T-helper 17 cell (primary cell): ENCODE results near the gene FKBP8. TPM values are rescaled to one million over a fixed set of nuclear protein-coding genes. Genes with fewer than 3 reads are reported as not detected.
"Not testable (repeated sequence)": the region's sequence is repeated elsewhere in the genome, so short reads cannot be mapped to it uniquely, and the experiment has no call there.

Experiments
- ATAC-seq: fragments of 150-1000 bp; cut with Tn5 transposase; 2 replicates; pipeline ENCODE4 v1.10.0; 2021; ENCODE audit warnings: mild to moderate bottlenecking, moderate library complexity
- DNase-seq, 3 donors: peaks; one replicate each; pipeline versions ENCODE4 v3.0.0 to v3.0.0-alpha.2; 2020 to 2021
- H3K9me3 ChIP-seq: one replicate; pipeline ENCODE4 v1.7.0; 2013; ENCODE audit warnings: low read length, mild to moderate bottlenecking; ENCODE audit not compliant: control insufficient read depth, poor library complexity, severe bottlenecking
- H3K27ac Mint-ChIP-seq: one replicate; pipeline ENCODE4 v1.8.0; 2022; ENCODE audit warnings: mild to moderate bottlenecking, moderate library complexity, mixed read lengths
- H3K27me3 Mint-ChIP-seq: one replicate; pipeline ENCODE4 v1.8.0; 2022; ENCODE audit warnings: mixed read lengths
- H3K36me3 Mint-ChIP-seq: one replicate; pipeline ENCODE4 v1.8.0; 2022; ENCODE audit warnings: low read depth, mixed read lengths
- H3K4me1 Mint-ChIP-seq: one replicate; pipeline ENCODE4 v1.8.0; 2022; ENCODE audit warnings: mild to moderate bottlenecking, mixed read lengths
- H3K4me3 Mint-ChIP-seq: one replicate; pipeline ENCODE4 v1.8.0; 2022; ENCODE audit warnings: mild to moderate bottlenecking, moderate library complexity, mixed read lengths
- total RNA-seq, 4 donors: library from RNA in 2 of 4; stranded (reverse) in 2 of 4; gene quantifications; one replicate each; pipeline ENCODE4 v1.2.3 and lab custom pipeline; 2022 to 2026

The FKBP8 gene
- total RNA-seq, 2 donors from 2014 or later: 149 to 186 TPM

DNA sequence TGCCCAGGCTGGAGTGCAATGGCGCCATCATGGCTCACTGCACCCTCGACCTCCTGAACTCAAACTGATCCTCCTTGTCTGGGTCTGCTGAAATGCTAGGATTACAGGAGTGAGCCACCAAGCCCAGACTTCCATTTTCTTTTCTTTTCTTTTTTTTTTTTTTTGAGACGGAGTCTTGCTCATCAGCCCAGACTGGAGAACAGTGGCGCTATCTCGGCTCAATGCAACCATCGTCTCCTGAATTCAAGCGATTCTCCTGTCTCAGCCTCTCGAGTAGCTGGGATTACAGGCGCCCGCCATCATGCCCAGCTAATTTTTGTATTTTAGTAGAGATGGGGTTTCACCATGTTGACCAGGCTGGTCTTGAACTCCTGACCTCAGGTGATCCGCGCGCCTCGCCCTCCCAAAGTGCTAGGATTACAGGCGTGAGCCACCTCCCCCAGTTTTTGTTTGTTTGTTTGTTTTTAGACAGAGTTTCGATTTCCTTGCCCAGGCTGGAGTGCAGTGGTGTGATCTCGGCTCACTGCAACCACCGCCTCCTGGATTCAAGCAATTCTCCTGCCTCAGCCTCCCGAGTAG is 20.4 kb downstream of the FKBP8 start:
- peak overlapping the region; percentile 28 for H3K4me3 Mint-ChIP-seq
- not testable (repeated sequence) for H3K27me3 Mint-ChIP-seq, ATAC-seq, H3K36me3 Mint-ChIP-seq, H3K9me3 ChIP-seq, DNase-seq
- peaks cover 19% of the 10 kb centered on the region for H3K4me1 Mint-ChIP-seq
- peak overlapping the region; percentile 95 for H3K27ac Mint-ChIP-seq

DNA sequence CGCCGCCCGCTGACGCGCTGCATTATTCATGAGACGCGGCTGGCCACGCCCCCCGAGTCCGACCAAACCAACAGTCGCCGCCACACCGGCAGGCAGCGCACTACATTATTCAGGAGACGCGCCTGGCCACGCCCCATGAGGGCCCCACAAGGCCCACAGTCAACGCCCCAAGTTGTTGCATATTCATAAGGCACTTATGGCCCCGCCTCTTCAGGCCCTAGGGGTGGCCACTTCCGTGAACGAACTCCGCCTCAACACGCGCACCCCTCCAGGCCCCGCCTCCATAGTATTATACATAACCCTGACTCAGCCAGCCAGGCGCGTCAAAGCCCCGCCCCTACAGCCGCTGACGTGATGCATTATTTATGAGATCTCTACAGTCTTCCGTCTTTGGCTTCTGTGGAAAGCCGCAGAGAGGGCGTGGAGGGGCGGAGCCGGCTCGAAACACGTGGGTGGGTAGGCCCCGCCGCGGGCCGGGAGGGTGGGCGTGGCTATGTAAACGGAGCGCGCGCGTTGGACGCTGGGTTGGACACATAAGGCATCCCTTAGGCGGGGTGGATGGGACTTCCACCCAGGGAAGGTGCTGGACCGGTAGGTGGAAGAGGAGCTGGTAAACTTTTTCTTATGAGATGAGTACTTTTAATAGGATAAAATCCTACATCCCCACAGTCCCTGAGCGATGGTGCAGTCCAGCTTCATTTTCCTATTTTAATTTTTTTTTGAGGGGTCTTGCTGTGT is 21.1 kb downstream of the FKBP8 start:
- Mint-ChIP-seq H3K36me3 (no peaks in the 10 kb centered on the region), H3K4me3 (peak overlapping the region; percentile 99), H3K27ac (peak overlapping the region; percentile 95), H3K4me1 (peaks cover 22% of the 10 kb centered on the region), H3K27me3 (no peaks in the 10 kb centered on the region)
- ATAC-seq (peak; percentile 89), DNase-seq (peak; percentile 100)
- H3K9me3 ChIP-seq: no peaks in the 10 kb centered on the region

DNA sequence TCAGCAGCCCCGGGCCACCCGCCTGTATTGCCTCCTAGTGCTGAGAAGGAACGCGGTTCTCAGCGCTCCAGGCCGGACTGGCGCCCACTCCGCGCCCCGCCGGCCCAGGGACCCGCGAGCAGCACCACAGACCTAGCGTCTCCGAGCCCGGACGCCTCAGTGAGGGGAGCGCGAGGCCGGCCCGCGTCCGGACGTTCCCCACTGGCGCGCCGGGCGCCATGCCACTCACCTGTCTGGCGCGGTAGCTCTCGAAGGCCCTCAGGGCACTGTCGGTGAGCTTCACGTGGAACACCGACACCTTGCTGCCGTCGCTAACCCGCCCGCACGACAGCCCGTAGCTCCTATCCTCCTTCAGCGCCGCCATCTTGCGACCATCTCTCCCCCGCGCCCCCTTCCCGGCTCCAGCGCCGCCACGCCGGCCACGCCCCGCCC is 21.7 kb downstream of the FKBP8 start, which contains the start of gene ELL:
ELL (minus strand) TSS at position 379 of the 432 bp plus-strand sequence; CDS start at position 364, 15 bp downstream.
- Mint-ChIP-seq H3K4me1 (peaks cover 25% of the 10 kb centered on the region), H3K36me3 (no peaks in the 10 kb centered on the region), H3K27ac (peak within 1 kb of the TSS; percentile 95), H3K4me3 (peak within 1 kb of the TSS; percentile 99), H3K27me3 (no peaks in the 10 kb centered on the region)
- ATAC-seq: no peak
- H3K9me3 ChIP-seq: no peaks in the 10 kb centered on the region
- DNase-seq: no peak

DNA sequence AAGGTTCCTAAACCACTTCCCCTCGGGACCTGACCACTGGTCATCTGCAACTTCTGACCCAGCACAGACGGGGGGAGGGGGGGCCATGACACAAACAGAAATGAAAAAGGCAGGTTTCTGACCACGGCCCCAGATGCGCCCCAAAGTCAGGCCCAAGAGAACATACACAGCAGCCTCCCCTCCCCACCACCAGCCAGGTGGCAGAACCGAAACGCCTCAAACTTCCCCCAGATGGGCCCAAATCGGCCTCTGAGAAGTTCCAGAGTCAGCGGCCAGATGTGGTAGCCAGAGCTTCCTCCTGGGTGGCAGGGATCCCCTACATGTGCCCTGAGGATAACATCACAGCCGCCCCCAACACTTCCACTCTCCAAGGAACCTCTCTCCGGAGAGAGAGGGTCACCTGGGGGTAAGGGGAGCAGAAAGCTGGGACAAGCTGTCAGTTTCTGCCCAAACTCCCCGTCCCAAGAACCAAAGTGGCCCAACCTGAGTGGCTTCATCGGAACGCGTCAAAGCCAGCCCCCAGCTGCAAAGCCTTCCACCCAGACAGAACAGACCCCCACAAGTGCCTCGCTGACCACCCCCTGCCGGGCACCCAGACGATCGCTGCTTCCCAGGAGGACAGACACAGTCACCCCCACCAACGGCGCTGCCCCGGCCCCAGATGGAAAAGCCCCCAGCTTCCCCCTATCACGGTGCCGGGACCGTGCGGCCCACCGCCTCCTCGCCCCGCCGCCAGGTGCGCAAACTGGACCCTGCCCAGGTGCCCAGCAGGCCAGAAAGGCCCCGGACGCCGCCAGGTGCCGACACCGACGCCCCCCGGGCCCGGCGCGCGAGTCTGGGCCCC is 22.3 kb downstream of the FKBP8 start:
- no peak for DNase-seq
- no peak for ATAC-seq
- no peaks in the 10 kb centered on the region for H3K27me3 Mint-ChIP-seq
- H3K36me3 Mint-ChIP-seq: no peaks in the 10 kb centered on the region
- peaks cover 31% of the 10 kb centered on the region for H3K4me1 Mint-ChIP-seq
- H3K9me3 ChIP-seq: no peaks in the 10 kb centered on the region
- H3K27ac Mint-ChIP-seq: peak overlapping the region; percentile 95
- H3K4me3 Mint-ChIP-seq: peak overlapping the region; percentile 99

DNA sequence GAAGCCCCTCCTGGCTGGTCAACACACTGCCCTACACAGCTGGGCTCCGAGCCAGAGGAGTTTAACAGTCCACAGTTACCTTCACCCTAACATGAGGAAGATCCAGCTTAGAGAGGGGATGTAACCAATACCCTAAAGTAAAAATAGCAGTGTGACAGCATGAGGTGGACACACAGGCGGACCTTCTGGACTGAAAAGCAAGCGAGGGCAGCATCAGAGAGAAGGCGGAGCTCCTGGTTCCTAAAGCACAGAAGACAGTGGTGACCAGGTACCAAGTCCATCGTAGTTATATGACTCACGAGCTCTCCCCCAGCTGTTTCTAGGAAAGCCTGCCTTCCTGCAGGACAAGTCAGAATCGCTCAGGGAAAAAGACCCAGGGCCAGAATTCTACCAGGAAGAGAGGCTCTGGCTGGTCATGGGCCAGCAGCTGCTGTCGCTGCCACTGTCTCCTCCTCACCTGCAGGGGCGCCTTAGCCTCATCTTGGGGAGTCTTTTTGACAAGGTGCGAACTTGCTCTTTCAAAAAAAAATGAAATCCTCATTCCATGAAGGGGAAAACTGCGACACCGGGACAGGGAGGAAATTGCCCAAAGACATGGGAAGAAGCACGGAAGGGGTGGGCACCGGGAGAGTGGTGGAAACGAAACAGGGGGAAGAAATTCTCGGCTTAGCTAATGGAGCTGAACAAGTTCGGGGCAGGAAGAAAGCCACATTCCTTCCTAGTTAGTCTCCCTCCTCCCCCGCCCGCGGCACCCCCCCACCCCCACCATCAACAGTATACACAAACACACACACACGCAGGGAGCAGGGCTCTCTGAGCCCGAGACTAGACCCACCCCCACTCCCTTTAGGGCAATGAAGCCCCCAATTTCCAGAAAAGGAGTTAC is 23.2 kb downstream of the FKBP8 start:
- Mint-ChIP-seq H3K4me3 (peak overlapping the region; percentile 99), H3K36me3 (no peaks in the 10 kb centered on the region), H3K27ac (peak overlapping the region; percentile 95), H3K27me3 (no peaks in the 10 kb centered on the region), H3K4me1 (peaks cover 32% of the 10 kb centered on the region)
- no peak for ATAC-seq
- no peaks in the 10 kb centered on the region for H3K9me3 ChIP-seq
- peak; percentile 34 to 48 (median 39) for DNase-seq

DNA sequence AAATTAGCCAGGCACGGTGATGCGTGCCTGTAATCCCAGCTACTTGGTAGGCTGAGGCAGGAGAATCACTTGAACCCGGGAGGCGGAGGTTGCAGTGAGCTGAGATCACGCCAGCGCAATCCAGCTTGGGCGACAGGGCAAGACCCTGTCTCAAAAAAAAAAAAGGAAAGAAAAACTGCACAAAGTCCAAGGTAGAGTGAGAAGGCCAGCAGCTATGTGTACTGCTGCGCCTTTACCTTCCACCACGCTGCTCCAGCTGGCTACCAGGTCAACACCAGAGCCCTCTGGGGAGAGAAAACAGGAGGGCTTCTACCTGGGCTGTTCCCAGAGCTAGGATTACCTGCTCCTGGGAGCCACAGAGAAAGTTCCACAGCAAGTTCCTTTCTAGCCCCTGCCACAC is 24.7 kb downstream of the FKBP8 start:
- ATAC-seq (no peak), DNase-seq (no peak)
- Mint-ChIP-seq H3K27ac (peak overlapping the region; percentile 39), H3K4me3 (no peak overlapping the region), H3K4me1 (peaks cover 40% of the 10 kb centered on the region), H3K27me3 (no peaks in the 10 kb centered on the region), H3K36me3 (no peaks in the 10 kb centered on the region)
- H3K9me3 ChIP-seq: no peaks in the 10 kb centered on the region

DNA sequence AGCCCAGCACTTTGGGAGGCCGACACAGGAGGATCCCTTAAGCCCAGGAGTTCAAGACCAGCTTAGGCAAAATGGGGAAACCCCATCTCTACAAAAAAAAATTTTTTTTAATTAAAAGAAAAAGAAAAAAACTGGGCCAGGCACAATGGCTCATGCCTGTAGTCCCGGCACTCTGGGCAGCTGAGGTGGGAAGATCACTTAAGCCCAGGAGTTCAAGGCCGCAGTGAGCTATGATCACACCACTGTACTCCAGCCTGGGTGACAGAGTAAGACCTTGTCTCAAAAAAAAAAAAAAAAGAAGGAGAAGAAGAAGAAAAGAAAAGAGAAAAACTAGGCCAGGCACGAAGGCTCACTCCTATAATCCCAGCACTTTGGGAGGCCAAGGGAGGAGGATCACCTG is 25.8 kb downstream of the FKBP8 start:
- Mint-ChIP-seq H3K4me1 (peaks cover 47% of the 10 kb centered on the region), H3K36me3 (no peaks in the 10 kb centered on the region)

DNA sequence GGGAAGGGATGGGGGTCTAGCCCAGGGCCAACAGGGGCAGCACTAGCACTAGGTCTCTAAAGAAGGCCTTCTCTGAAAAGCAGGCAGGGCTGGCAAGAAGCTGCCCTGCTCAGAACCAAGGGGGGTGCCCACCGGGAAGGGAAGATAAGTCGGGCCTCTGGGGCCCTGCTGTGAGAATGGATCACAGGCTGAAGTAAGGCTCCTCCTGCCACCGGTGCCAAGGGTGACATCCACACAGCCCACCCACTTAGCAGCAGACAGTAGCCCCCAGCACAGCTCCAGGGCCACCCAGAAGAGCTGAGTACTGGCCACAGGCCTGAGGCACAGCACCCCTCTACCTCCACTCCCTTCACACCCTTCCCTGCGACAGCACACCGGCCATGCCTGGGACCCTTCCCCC is 27.4 kb downstream of the FKBP8 start:
- DNase-seq (no peak), ATAC-seq (no peak)
- H3K4me1 Mint-ChIP-seq: peaks cover 47% of the 10 kb centered on the region
- no peaks in the 10 kb centered on the region for H3K27me3 Mint-ChIP-seq
- H3K36me3 Mint-ChIP-seq: no peaks in the 10 kb centered on the region
- no peaks in the 10 kb centered on the region for H3K9me3 ChIP-seq
- peak overlapping the region; percentile 70 for H3K27ac Mint-ChIP-seq
- peak overlapping the region; percentile 12 for H3K4me3 Mint-ChIP-seq

More for the DNA sequence above, 25.8 kb downstream of the FKBP8 start:
- ATAC-seq: no peak
- Mint-ChIP-seq H3K4me3 (no peak overlapping the region), H3K27ac (peak overlapping the region; percentile 39), H3K27me3 (no peaks in the 10 kb centered on the region)
- no peaks in the 10 kb centered on the region for H3K9me3 ChIP-seq
- no peak for DNase-seq

DNA sequence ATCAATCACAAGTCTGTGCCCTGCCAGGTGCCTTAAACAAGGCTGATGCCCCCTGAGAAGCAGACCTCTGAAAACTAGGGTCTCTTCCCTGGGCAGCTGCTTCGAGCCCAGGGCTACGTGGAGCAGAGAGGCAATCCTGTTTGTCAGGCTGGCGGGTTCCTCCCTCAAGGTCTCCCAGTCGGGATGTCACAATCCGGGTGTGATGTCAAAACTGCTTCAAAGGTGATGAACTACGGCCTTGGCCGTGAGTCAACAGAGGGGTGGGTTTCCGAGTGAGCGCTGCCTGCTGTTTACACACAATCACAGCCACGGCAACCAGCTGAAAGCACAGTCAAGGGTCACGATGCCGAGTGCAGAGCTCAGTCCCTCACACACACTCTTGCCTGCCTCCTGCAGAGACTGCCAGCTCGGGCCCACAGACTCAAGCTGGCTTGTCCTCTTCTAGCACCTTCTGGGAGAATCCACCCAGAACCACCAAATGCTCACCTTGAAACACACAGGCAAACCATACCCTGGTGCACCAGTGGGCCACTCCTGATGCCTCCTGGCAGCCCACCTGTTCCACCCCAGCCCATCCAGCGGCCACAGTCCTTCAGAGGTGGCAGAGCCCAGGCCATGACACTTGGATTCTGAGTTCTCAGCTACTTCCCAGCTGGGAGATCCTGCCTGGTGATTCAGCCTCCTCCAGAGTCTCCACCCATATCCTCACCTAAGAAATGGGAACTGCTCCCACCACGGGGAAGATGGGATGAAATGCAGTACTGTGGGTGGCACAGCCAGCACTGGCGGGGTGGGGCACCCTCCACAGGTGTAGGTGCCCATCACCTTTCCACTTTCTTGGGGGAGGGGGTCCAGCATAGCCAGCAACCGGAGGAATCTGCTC is 28.3 kb downstream of the FKBP8 start:
- DNase-seq: peak in 1 of 3 donors; percentile 40
- Mint-ChIP-seq H3K27me3 (no peaks in the 10 kb centered on the region), H3K4me3 (peak overlapping the region; percentile 1)

DNA sequence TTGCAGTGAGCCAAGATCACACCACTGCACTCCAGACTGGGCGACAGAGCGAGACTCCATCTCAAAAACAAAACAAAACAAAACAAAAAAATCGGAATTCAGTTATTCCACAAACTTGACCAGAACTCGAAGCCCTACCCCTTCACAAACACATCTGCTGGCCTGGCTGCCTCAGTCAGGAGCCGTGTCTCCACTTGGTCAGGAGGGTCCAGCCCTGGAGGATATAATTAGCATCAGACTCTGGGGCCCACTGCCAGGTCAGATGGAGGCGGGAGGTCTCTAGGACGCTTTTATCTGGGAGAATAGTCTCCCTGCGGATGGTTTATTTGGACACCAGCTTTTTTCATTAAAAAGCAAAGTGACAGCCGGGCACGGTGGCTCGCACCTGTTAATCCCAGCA is 29.5 kb downstream of the FKBP8 start:
- Mint-ChIP-seq H3K4me3 (peak overlapping the region; percentile 19), H3K27ac (peak overlapping the region; percentile 65), H3K36me3 (no peaks in the 10 kb centered on the region), H3K4me1 (peaks cover 46% of the 10 kb centered on the region), H3K27me3 (no peaks in the 10 kb centered on the region)
- no peaks in the 10 kb centered on the region for H3K9me3 ChIP-seq
- DNase-seq (no peak), ATAC-seq (no peak)

More for the DNA sequence above, 28.3 kb downstream of the FKBP8 start:
- no peaks in the 10 kb centered on the region for H3K9me3 ChIP-seq
- peak; percentile 80 for ATAC-seq
- Mint-ChIP-seq H3K4me1 (peaks cover 50% of the 10 kb centered on the region), H3K27ac (peak overlapping the region; percentile 70), H3K36me3 (no peaks in the 10 kb centered on the region)

DNA sequence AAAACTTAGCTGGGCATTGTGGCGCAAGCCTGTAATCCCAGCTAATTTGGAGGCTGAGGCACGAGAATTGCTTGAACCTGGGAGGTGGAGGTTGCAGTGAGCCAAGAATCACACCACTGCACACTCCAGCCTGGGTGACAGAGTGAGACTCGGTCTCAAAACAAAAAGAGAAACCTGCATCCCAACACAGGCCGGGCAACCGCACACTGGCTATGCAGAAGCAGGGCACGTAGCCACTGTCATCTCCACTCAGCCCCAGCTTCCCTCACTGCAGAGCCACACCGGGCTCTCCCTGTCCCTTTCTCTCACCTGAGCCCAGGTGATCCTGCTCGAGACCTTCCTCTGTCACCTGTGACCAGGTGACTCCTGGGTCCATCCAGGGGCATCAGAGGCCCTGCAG is 33.2 kb downstream of the FKBP8 start:
- ATAC-seq: no peak
- peaks cover 55% of the 10 kb centered on the region for H3K4me1 Mint-ChIP-seq

DNA sequence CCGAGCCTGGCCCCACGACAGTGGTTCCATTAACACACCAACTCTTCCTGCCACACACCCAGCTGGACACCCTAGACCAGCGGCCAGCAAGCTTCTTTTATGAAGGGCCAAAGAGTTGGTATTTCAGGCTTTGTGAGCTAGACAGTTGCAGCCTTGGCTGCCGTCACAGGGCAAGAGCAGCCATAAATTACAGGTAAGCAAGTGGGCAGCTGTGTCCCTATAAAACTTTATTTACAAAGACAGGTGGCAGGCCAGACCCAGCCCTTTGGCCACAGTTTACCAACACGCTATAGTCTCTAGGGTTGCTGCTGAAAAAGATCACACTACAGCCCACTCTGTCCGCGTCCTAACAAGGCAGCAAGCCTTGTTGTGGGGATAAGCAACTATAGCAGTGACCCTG is 34.8 kb downstream of the FKBP8 start:
- peaks cover 54% of the 10 kb centered on the region for H3K4me1 Mint-ChIP-seq
- H3K4me3 Mint-ChIP-seq: peak overlapping the region; percentile 49
- H3K27me3 Mint-ChIP-seq: no peaks in the 10 kb centered on the region
- ATAC-seq (no peak), DNase-seq (no peak)
- no peaks in the 10 kb centered on the region for H3K9me3 ChIP-seq
- H3K27ac Mint-ChIP-seq: peak overlapping the region; percentile 97
- no peaks in the 10 kb centered on the region for H3K36me3 Mint-ChIP-seq

More for the DNA sequence above, 33.2 kb downstream of the FKBP8 start:
- Mint-ChIP-seq H3K27me3 (no peaks in the 10 kb centered on the region), H3K27ac (no peak overlapping the region), H3K36me3 (no peaks in the 10 kb centered on the region), H3K4me3 (no peak overlapping the region)
- H3K9me3 ChIP-seq: no peaks in the 10 kb centered on the region
- DNase-seq: no peak
